CD14-positive monocyte (primary cell): ENCODE data around the gene STK36. TPM values are rescaled to one million over a fixed set of nuclear protein-coding genes. Genes with fewer than 3 reads are reported as not detected.

Source experiments
- DNase-seq, 3 donors: peaks; one replicate each; pipeline ENCODE4 v3.0.0-alpha.2; 2011 to 2022
- H2AFZ ChIP-seq: 2 replicates; pipeline ENCODE4 v1.6.0; 2012; ENCODE audit warnings: mild to moderate bottlenecking, low read depth, low read length, inconsistent platforms; ENCODE audit not compliant: insufficient read depth, poor library complexity, severe bottlenecking
- H3K27ac ChIP-seq, 2 donors: 1 replicate in 1 of 2; 2 replicates in 1 of 2; pipeline ENCODE4 v1.5.1; 2012 to 2013; ENCODE audit warnings: low read length in 2 of 2, control low read depth in 1 of 2, inconsistent platforms in 1 of 2, low read depth in 1 of 2, mild to moderate bottlenecking in 1 of 2
- H3K27me3 ChIP-seq, 2 donors: one replicate each; pipeline versions ENCODE4 v1.6.0 to v1.6.1; 2011 to 2013; ENCODE audit warnings: low read length in 2 of 2; ENCODE audit not compliant: control insufficient read depth in 2 of 2, insufficient read depth in 2 of 2
- H3K36me3 ChIP-seq, 2 donors: replicated peaks in 1 of 2; 1 replicate in 1 of 2; 2 replicates in 1 of 2; pipeline versions ENCODE4 v1.5.1 to v1.6.1; 2012 to 2013; ENCODE audit warnings: low read length in 2 of 2, control low read depth in 1 of 2, inconsistent platforms in 1 of 2, mild to moderate bottlenecking in 1 of 2; ENCODE audit not compliant: insufficient read depth in 2 of 2, control insufficient read depth in 1 of 2
- H3K4me1 ChIP-seq, 2 donors: 1 replicate in 1 of 2; 2 replicates in 1 of 2; pipeline versions ENCODE4 v1.5.1 to v1.6.1; 2012 to 2013; ENCODE audit warnings: low read length in 2 of 2, control low read depth in 1 of 2, inconsistent platforms in 1 of 2, mild to moderate bottlenecking in 1 of 2, moderate library complexity in 1 of 2; ENCODE audit not compliant: insufficient read depth in 2 of 2, control insufficient read depth in 1 of 2
- H3K4me2 ChIP-seq: replicated peaks from 2 replicates; pipeline ENCODE3; 2012; ENCODE audit warnings: low read length, moderate library complexity, mild to moderate bottlenecking; ENCODE audit not compliant: poor library complexity, severe bottlenecking; ENCODE audit errors: extremely low read depth
- H3K4me3 ChIP-seq, 3 experiments: fragments of 200-600 bp in 1 of 3; sonication (generic) in 1 of 3; replicated peaks in 1 of 3; 1 replicate in 2 of 3; 2 replicates in 1 of 3; pipeline ENCODE4 v1.5.1; 2011 to 2013; ENCODE audit warnings: low read length in 3 of 3, mild to moderate bottlenecking in 3 of 3, control low read depth in 2 of 3, low read depth in 2 of 3, inconsistent platforms in 1 of 3, moderate library complexity in 1 of 3
- H3K79me2 ChIP-seq: 2 replicates; pipeline ENCODE4 v1.6.0; 2012; ENCODE audit warnings: mild to moderate bottlenecking, control low read depth, inconsistent platforms, low read length, moderate library complexity; ENCODE audit not compliant: insufficient read depth
- H3K9ac ChIP-seq: 2 replicates; pipeline ENCODE4 v1.6.0; 2017; ENCODE audit warnings: low read length, mild to moderate bottlenecking; ENCODE audit not compliant: insufficient read depth, poor library complexity, severe bottlenecking
- H3K9me3 ChIP-seq, 2 donors: replicated peaks in 1 of 2; 1 replicate in 1 of 2; 2 replicates in 1 of 2; pipeline versions ENCODE4 v1.5.1 to v1.6.1; 2012 to 2013; ENCODE audit warnings: low read length in 2 of 2, control low read depth in 1 of 2; ENCODE audit not compliant: control insufficient read depth in 1 of 2, insufficient read depth in 1 of 2
- H4K20me1 ChIP-seq: 2 replicates; pipeline ENCODE4 v1.6.0; 2012; ENCODE audit warnings: mild to moderate bottlenecking, low read length, control low read depth, moderate library complexity; ENCODE audit not compliant: insufficient read depth
- H3K27ac Mint-ChIP-seq, 7 donors: one replicate each; pipeline ENCODE4 v1.8.0; 2020; ENCODE audit warnings: mild to moderate bottlenecking in 7 of 7, mixed read lengths in 7 of 7, moderate library complexity in 6 of 7, inconsistent platforms in 2 of 7
- H3K27me3 Mint-ChIP-seq, 3 donors: one replicate each; pipeline ENCODE4 v1.8.0; 2021 to 2022; ENCODE audit warnings: low read depth in 3 of 3, mild to moderate bottlenecking in 3 of 3, mixed read lengths in 3 of 3, moderate library complexity in 3 of 3, inconsistent platforms in 1 of 3
- H3K36me3 Mint-ChIP-seq, 2 donors: one replicate each; pipeline ENCODE4 v1.8.0; 2020; ENCODE audit warnings: mixed read lengths in 2 of 2, inconsistent platforms in 1 of 2, mild to moderate bottlenecking in 1 of 2
- H3K4me1 Mint-ChIP-seq: one replicate; pipeline ENCODE4 v1.8.0; 2020; ENCODE audit warnings: mild to moderate bottlenecking, mixed read lengths
- H3K4me3 Mint-ChIP-seq, 2 donors: one replicate each; pipeline ENCODE4 v1.8.0; 2020; ENCODE audit warnings: mild to moderate bottlenecking in 2 of 2, mixed read lengths in 2 of 2, moderate library complexity in 1 of 2
- H3K9me3 Mint-ChIP-seq, 7 donors: one replicate each; pipeline ENCODE4 v1.8.0; 2020 to 2022; ENCODE audit warnings: mixed read lengths in 7 of 7, mild to moderate bottlenecking in 6 of 7, moderate library complexity in 6 of 7, inconsistent platforms in 2 of 7
- WGBS: methylation state at CpG from one replicate; pipeline ENCODE4 v1.1.5; 2013; ENCODE audit warnings: missing lambda C conversion rate; ENCODE audit not compliant: insufficient coverage; 5-methylcytosine and 5-hydroxymethylcytosine counted together
- intact Hi-C, 2 donors: fragments of 100-400 bp; cut with micrococcal nuclease; formaldehyde crosslinking; loops; one replicate each; pipeline versions ENCODE4 v1.15.0 to v1.15.1; 2023
- polyA plus RNA-seq, 3 donors: library from polyadenylated mRNA; depleted of rRNA in 1 of 3; unstranded in 2 of 3; stranded (reverse) in 1 of 3; fragments of 300-500 nt in 2 of 3; fragments of >200 nt in 1 of 3; fragmentation: Illumina TruSeq in 2 of 3; gene quantifications; 1 replicate in 2 of 3; 2 replicates in 1 of 3; pipeline ENCODE4 v1.2.3, GENCODE V29; 2012 to 2021
- TF ChIP-seq, protein P1 (sequence below): fragments of 200-600 bp; IDR thresholded peaks from one replicate; pipeline ENCODE4 v1.8.0; 2022; ENCODE audit warnings: antibody characterized with exemption, mild to moderate bottlenecking

Gene STK36
- polyA plus RNA-seq, 3 donors = 1.3 to 36.2 (median 3.3) TPM

- peaks cover 0 to 3% (median 2%) of the 10 kb centered on the region in 3 donors for H3K27me3 Mint-ChIP-seq
- Histone ChIP-seq H3K4me2 (peak overlapping the region; percentile 39), H3K36me3 (peaks cover 46 to 49% of the 10 kb centered on the region in 2 donors), H3K27me3 (no peaks in the 10 kb centered on the region), H3K79me2 (peaks cover 12% of the 10 kb centered on the region), H3K9me3 (no peaks in the 10 kb centered on the region), H4K20me1 (no peaks in the 10 kb centered on the region), H3K4me3 (peak overlapping the region in 1 of 3 experiments; percentile 29), H3K4me1 (peaks cover 72 to 80% of the 10 kb centered on the region in 2 donors), H2AFZ (no peak overlapping the region), H3K27ac (peak overlapping the region; percentile 95 to 98), H3K9ac (peak overlapping the region; percentile 67)
- DNase-seq = no peak
- H3K36me3 Mint-ChIP-seq = peaks cover 72 to 81% of the 10 kb centered on the region in 2 donors
- peak overlapping the region; percentile 96 to 100 (median 100) for H3K27ac Mint-ChIP-seq
- 85% methylated on average over 5 of the region's 10 CpGs for WGBS
- TF ChIP-seq, protein P1, sequence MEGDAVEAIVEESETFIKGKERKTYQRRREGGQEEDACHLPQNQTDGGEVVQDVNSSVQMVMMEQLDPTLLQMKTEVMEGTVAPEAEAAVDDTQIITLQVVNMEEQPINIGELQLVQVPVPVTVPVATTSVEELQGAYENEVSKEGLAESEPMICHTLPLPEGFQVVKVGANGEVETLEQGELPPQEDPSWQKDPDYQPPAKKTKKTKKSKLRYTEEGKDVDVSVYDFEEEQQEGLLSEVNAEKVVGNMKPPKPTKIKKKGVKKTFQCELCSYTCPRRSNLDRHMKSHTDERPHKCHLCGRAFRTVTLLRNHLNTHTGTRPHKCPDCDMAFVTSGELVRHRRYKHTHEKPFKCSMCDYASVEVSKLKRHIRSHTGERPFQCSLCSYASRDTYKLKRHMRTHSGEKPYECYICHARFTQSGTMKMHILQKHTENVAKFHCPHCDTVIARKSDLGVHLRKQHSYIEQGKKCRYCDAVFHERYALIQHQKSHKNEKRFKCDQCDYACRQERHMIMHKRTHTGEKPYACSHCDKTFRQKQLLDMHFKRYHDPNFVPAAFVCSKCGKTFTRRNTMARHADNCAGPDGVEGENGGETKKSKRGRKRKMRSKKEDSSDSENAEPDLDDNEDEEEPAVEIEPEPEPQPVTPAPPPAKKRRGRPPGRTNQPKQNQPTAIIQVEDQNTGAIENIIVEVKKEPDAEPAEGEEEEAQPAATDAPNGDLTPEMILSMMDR = no peak
- intact Hi-C loops = loop anchor here in 1 of 2 donors (5.0 kb wide), 2 partner anchors 36 to 76 kb away; partner anchors contain the start of gene CYP27A1
- H3K4me3 Mint-ChIP-seq = peak overlapping the region in 1 of 2 donors; percentile 69
- peaks cover 0 to 5% (median 1%) of the 10 kb centered on the region in 7 donors for H3K9me3 Mint-ChIP-seq
- peaks cover 72% of the 10 kb centered on the region for H3K4me1 Mint-ChIP-seq
These were observed 73.9 kb downstream of the STK36 start for GRCh38 chr2:218745559-218746469.

- Histone ChIP-seq H3K36me3 (peaks cover 45 to 49% of the 10 kb centered on the region in 2 donors), H3K27me3 (no peaks in the 10 kb centered on the region), H3K4me2 (no peak overlapping the region), H3K9ac (no peak overlapping the region), H3K79me2 (peaks cover 12% of the 10 kb centered on the region), H3K4me1 (peaks cover 72 to 80% of the 10 kb centered on the region in 2 donors), H2AFZ (no peak overlapping the region), H3K27ac (peak overlapping the region in 1 of 2 donors; percentile 98), H3K9me3 (no peaks in the 10 kb centered on the region), H3K4me3 (peak overlapping the region in 1 of 3 experiments; percentile 6), H4K20me1 (no peaks in the 10 kb centered on the region)
- H3K9me3 Mint-ChIP-seq = peaks cover 0 to 5% (median 1%) of the 10 kb centered on the region in 7 donors
- no peak for DNase-seq
- no CpG with 5 or more reads among the region's 1 CpG for whole genome bisulfite sequencing
- H3K4me3 Mint-ChIP-seq = no peak overlapping the region
- peak overlapping the region; percentile 96 to 100 (median 100) for H3K27ac Mint-ChIP-seq
- intact Hi-C loops = loop anchor here in 1 of 2 donors (5.0 kb wide), 2 partner anchors 36 to 76 kb away; partner anchors contain the start of gene CYP27A1
- TF ChIP-seq, protein P1 = no peak
- H3K36me3 Mint-ChIP-seq = peaks cover 71 to 82% of the 10 kb centered on the region in 2 donors
- H3K27me3 Mint-ChIP-seq = peaks cover 0 to 3% (median 2%) of the 10 kb centered on the region in 3 donors
- H3K4me1 Mint-ChIP-seq = peaks cover 70% of the 10 kb centered on the region
These were observed 74.5 kb downstream of the STK36 start for GRCh38 chr2:218746470-218746795.
